DND-41 (cell line): ENCODE measurements around the gene PLEKHJ1.

ENCODE experiments used
- EZH2 ChIP-seq: IDR thresholded peaks from 3 replicates; pipeline ENCODE4 v1.6.1; 2012; ENCODE audit warnings: borderline replicate concordance, low read depth, mild to moderate bottlenecking, moderate library complexity, low read length, inconsistent platforms; ENCODE audit not compliant: severe bottlenecking
- TF ChIP-seq, protein P1 (sequence below): IDR thresholded peaks from 2 replicates; pipeline ENCODE4 v1.5.1; 2012; ENCODE audit warnings: borderline replicate concordance, low read length, moderate library complexity, mild to moderate bottlenecking; ENCODE audit not compliant: poor library complexity, severe bottlenecking; ENCODE audit errors: extremely low read depth

GRCh38 chr19:2255982-2256685 is 20.0 kb upstream of the PLEKHJ1 start, which contains the start of gene JSRP1:
- TF ChIP-seq, protein P1, sequence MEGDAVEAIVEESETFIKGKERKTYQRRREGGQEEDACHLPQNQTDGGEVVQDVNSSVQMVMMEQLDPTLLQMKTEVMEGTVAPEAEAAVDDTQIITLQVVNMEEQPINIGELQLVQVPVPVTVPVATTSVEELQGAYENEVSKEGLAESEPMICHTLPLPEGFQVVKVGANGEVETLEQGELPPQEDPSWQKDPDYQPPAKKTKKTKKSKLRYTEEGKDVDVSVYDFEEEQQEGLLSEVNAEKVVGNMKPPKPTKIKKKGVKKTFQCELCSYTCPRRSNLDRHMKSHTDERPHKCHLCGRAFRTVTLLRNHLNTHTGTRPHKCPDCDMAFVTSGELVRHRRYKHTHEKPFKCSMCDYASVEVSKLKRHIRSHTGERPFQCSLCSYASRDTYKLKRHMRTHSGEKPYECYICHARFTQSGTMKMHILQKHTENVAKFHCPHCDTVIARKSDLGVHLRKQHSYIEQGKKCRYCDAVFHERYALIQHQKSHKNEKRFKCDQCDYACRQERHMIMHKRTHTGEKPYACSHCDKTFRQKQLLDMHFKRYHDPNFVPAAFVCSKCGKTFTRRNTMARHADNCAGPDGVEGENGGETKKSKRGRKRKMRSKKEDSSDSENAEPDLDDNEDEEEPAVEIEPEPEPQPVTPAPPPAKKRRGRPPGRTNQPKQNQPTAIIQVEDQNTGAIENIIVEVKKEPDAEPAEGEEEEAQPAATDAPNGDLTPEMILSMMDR, result no peak
- TF ChIP-seq EZH2, result no peak
